GM23338 (cell line): Measurements from ENCODE around the gene DLG5. TPM values are rescaled to one million over a fixed set of nuclear protein-coding genes. Genes with fewer than 3 reads are reported as not detected.

Source experiments
- ATAC-seq: fragments of 200-7000 bp; cut with Tn5 transposase; 3 replicates; pipeline ENCODE4 v1.9.1; 2020
- DNase-seq: peaks from one replicate; pipeline ENCODE4 v3.0.0-alpha.2; 2015; ENCODE audit warnings: low spot score
- H2AFZ ChIP-seq: fragments of 200-600 bp; sonication (generic); 2 replicates; pipeline ENCODE4 v1.8.0; 2016; ENCODE audit warnings: antibody characterized with exemption, mild to moderate bottlenecking, moderate library complexity
- H3F3A ChIP-seq: fragments of 200-600 bp; sonication (generic); replicated peaks from 2 replicates; pipeline ENCODE4 v1.8.0; 2017; ENCODE audit warnings: antibody characterized with exemption, mixed run types, low read depth
- H3K27ac ChIP-seq: fragments of 200-600 bp; sonication (generic); 2 replicates; pipeline ENCODE4 v1.6.1; 2016; ENCODE audit warnings: low read depth
- H3K27me3 ChIP-seq: fragments of 200-600 bp; sonication (generic); 2 replicates; pipeline ENCODE4 v1.8.0; 2016; ENCODE audit warnings: mild to moderate bottlenecking, mixed run types, moderate library complexity; ENCODE audit not compliant: insufficient read depth
- H3K36me3 ChIP-seq: fragments of 200-600 bp; sonication (generic); 2 replicates; pipeline ENCODE4 v1.8.0; 2016; ENCODE audit warnings: mild to moderate bottlenecking; ENCODE audit not compliant: insufficient read depth
- H3K4me1 ChIP-seq: fragments of 200-600 bp; sonication (generic); 2 replicates; pipeline ENCODE4 v1.8.0; 2016; ENCODE audit warnings: mild to moderate bottlenecking, moderate library complexity; ENCODE audit not compliant: insufficient read depth
- H3K4me2 ChIP-seq: fragments of 200-600 bp; sonication (generic); 2 replicates; pipeline ENCODE4 v1.7.1; 2017; ENCODE audit warnings: mixed run types
- H3K4me3 ChIP-seq: fragments of 200-600 bp; sonication (generic); 2 replicates; pipeline ENCODE4 v1.6.1; 2016; ENCODE audit warnings: mixed run types
- H3K79me2 ChIP-seq: fragments of 200-600 bp; sonication (generic); replicated peaks from 2 replicates; pipeline ENCODE4 v1.8.0; 2017; ENCODE audit warnings: mild to moderate bottlenecking; ENCODE audit not compliant: insufficient read depth
- H3K9me2 ChIP-seq: fragments of 200-600 bp; sonication (generic); 2 replicates; pipeline ENCODE4 v1.8.0; 2017; ENCODE audit not compliant: insufficient read depth
- H4K20me1 ChIP-seq: fragments of 200-600 bp; sonication (generic); replicated peaks from 2 replicates; pipeline ENCODE4 v1.8.0; 2017; ENCODE audit warnings: mild to moderate bottlenecking; ENCODE audit not compliant: insufficient read depth
- H3K27ac Mint-ChIP-seq: 2 replicates; pipeline ENCODE4 v1.8.0; 2020; ENCODE audit warnings: inconsistent platforms, mild to moderate bottlenecking, moderate library complexity, mixed read lengths
- H3K27me3 Mint-ChIP-seq: 3 replicates; pipeline ENCODE4 v1.8.0; 2022; ENCODE audit warnings: low read depth, mild to moderate bottlenecking, moderate library complexity, mixed read lengths, inconsistent platforms; ENCODE audit not compliant: insufficient read depth, poor library complexity
- H3K36me3 Mint-ChIP-seq: 3 replicates; pipeline ENCODE4 v1.8.0; 2021; ENCODE audit warnings: low read depth, mild to moderate bottlenecking, inconsistent platforms, moderate library complexity, mixed read lengths
- H3K4me1 Mint-ChIP-seq: 3 replicates; pipeline ENCODE4 v1.8.0; 2020; ENCODE audit warnings: mild to moderate bottlenecking, inconsistent platforms, mixed read lengths
- H3K4me3 Mint-ChIP-seq: 3 replicates; pipeline ENCODE4 v1.8.0; 2021; ENCODE audit warnings: moderate library complexity, mild to moderate bottlenecking, inconsistent platforms, mixed read lengths
- H3K9me3 Mint-ChIP-seq: 3 replicates; pipeline ENCODE4 v1.8.0; 2020; ENCODE audit warnings: moderate library complexity, mild to moderate bottlenecking, inconsistent platforms, mixed read lengths
- CREB1 ChIP-seq: fragments of 250-450 bp; sonication (Bioruptor Pico); IDR thresholded peaks from 2 replicates; pipeline ENCODE4 v1.5.0; 2020; ENCODE audit warnings: low read depth, mild to moderate bottlenecking, moderate library complexity
- EZH2 ChIP-seq: fragments of 200-600 bp; sonication (generic); IDR thresholded peaks from one replicate; pipeline ENCODE4 v1.8.0; 2017; ENCODE audit warnings: antibody characterized with exemption, mild to moderate bottlenecking, low read depth; ENCODE audit not compliant: unreplicated experiment
- EZH2phosphoT487 ChIP-seq: fragments of 200-600 bp; sonication (generic); IDR thresholded peaks from one replicate; pipeline ENCODE4 v1.8.1; 2018; ENCODE audit warnings: antibody characterized with exemption; ENCODE audit not compliant: unreplicated experiment
- JUNB ChIP-seq: IDR thresholded peaks from one replicate; pipeline ENCODE4 v1.6.1; 2016; ENCODE audit warnings: antibody characterized with exemption; ENCODE audit not compliant: unreplicated experiment
- NANOG ChIP-seq: IDR thresholded peaks from 2 replicates; pipeline ENCODE4 v1.6.1; 2016; ENCODE audit warnings: antibody characterized with exemption, borderline replicate concordance
- STAT1 ChIP-seq: IDR thresholded peaks from one replicate; pipeline ENCODE4 v1.6.1; 2016; ENCODE audit warnings: antibody characterized with exemption; ENCODE audit not compliant: unreplicated experiment
- ZNF114 ChIP-seq: fragments of 250-450 bp; sonication (Bioruptor Pico); IDR thresholded peaks from 2 replicates; pipeline ENCODE4 v1.5.0; 2020; ENCODE audit warnings: mild to moderate bottlenecking, moderate library complexity
- ZNF331 ChIP-seq: fragments of 250-450 bp; sonication (Bioruptor Pico); IDR thresholded peaks from 2 replicates; pipeline ENCODE4 v1.5.0; 2020; ENCODE audit warnings: low read depth, mild to moderate bottlenecking, moderate library complexity
- ZNF462 ChIP-seq: fragments of 250-450 bp; sonication (Bioruptor Pico); IDR thresholded peaks from 2 replicates; pipeline ENCODE4 v1.5.0; 2020; ENCODE audit warnings: mild to moderate bottlenecking, moderate library complexity
- polyA plus RNA-seq: library from polyadenylated mRNA; unstranded; fragments of >200 nt; fragmentation: Nextera tagmentation; extraction: Ambion mirVana; gene quantifications from 2 replicates; pipeline ENCODE4 v1.2.1, GENCODE V29; 2016
- total RNA-seq: library from RNA; depleted of rRNA; stranded (reverse); fragments of >200 nt; shearing (Covaris generic); gene quantifications from 2 replicates; pipeline ENCODE4 v1.2.3, GENCODE V29; 2014
- TF ChIP-seq, protein P1 (sequence below): IDR thresholded peaks from 2 replicates; pipeline ENCODE4 v1.6.1; 2016; ENCODE audit warnings: antibody characterized with exemption
- TF ChIP-seq, protein P2 (sequence below), 2 experiments: fragments of 200-600 bp in 1 of 2; sonication (generic) in 1 of 2; conservative IDR thresholded peaks; 2 replicates each; pipeline versions ENCODE4 v1.5.1 to v1.6.1; 2016 to 2017; ENCODE audit warnings: antibody characterized with exemption in 2 of 2, low read depth in 2 of 2, mild to moderate bottlenecking in 2 of 2, moderate library complexity in 1 of 2
- TF ChIP-seq, protein P3 (sequence below): IDR thresholded peaks from one replicate; pipeline ENCODE4 v1.6.1; 2018; ENCODE audit warnings: antibody characterized with exemption; ENCODE audit not compliant: unreplicated experiment

The DLG5 gene
- total and polyA plus RNA-seq, 2 experiments from 2014 or later: 7.4 to 66.6 TPM

DNA sequence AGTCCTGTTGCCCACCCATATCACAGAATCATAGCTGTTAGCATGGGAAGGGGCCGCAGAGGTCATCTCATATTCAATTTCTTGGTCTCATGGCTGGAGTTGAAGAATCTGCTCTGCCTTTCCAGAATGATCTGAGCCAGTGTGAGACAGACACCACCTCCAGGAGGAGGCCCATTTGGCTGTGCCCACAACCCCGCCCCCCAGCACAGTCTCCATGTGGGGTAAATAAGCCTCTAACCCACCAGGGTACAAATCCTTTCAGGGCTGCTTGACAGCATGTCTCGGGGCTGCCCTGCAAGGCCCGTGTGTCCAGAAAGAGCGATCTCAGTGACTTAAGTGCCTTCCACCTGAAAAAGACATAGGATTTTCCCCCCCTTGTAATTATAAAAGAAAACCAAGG, 137.5 kb downstream of the DLG5 start (continued):
- no peak for TF ChIP-seq ZNF331 (CRISPR knock-in tag)
- TF ChIP-seq, protein P1, sequence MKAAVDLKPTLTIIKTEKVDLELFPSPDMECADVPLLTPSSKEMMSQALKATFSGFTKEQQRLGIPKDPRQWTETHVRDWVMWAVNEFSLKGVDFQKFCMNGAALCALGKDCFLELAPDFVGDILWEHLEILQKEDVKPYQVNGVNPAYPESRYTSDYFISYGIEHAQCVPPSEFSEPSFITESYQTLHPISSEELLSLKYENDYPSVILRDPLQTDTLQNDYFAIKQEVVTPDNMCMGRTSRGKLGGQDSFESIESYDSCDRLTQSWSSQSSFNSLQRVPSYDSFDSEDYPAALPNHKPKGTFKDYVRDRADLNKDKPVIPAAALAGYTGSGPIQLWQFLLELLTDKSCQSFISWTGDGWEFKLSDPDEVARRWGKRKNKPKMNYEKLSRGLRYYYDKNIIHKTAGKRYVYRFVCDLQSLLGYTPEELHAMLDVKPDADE: no peak
- TF ChIP-seq EZH2: no peak

DNA sequence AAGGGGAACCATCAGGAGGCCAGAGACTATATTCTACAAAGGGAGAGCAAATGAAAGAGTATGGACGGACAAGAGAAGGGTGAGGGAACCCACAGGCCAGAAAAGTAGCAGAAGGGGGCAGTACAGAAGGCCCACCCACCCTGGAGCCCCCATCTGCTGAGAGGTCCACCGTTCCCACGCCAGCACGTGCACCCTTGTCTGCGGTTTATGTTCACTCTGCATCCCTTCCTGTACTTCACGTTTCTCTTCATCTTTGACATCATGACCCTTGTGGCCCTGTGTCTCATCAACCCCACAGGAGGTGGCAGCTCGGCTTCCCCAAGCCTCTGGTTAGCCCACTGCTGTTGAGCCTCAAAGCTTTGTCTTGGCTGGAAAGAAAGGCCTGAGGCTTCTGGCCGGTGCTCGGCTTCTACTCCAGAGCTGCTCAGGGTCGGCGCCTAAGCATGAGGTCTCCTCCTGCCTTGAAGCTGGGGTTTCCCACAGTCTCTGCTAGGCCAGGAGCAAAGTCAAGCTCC, 138.0 kb downstream of the DLG5 start:
- H3K36me3 Mint-ChIP-seq: peaks cover 53% of the 10 kb centered on the region
- H3K4me3 ChIP-seq: no peak overlapping the region
- H3F3A ChIP-seq: no peaks in the 10 kb centered on the region
- no peaks in the 10 kb centered on the region for H3K9me2 ChIP-seq
- ATAC-seq: no peak
- H3K4me2 ChIP-seq: no peak overlapping the region
- no peak overlapping the region for H3K4me3 Mint-ChIP-seq
- no peak overlapping the region for H3K27ac Mint-ChIP-seq
- H4K20me1 ChIP-seq: no peaks in the 10 kb centered on the region; the same call in 1 of the 2 replicates
- H3K79me2 ChIP-seq: no peaks in the 10 kb centered on the region
- H3K27me3 Mint-ChIP-seq: no peaks in the 10 kb centered on the region
- no peaks in the 10 kb centered on the region for H3K36me3 ChIP-seq
- H3K27ac ChIP-seq: no peak overlapping the region
- H3K9me3 Mint-ChIP-seq: no peaks in the 10 kb centered on the region
- DNase-seq: no peak
- TF ChIP-seq ZNF462 (CRISPR knock-in tag) (no peak), STAT1 (no peak), EZH2phosphoT487 (no peak), JUNB (no peak), ZNF114 (CRISPR knock-in tag) (no peak), ZNF331 (CRISPR knock-in tag) (no peak), NANOG (no peak), CREB1 (no peak)
- TF ChIP-seq, protein P2, sequence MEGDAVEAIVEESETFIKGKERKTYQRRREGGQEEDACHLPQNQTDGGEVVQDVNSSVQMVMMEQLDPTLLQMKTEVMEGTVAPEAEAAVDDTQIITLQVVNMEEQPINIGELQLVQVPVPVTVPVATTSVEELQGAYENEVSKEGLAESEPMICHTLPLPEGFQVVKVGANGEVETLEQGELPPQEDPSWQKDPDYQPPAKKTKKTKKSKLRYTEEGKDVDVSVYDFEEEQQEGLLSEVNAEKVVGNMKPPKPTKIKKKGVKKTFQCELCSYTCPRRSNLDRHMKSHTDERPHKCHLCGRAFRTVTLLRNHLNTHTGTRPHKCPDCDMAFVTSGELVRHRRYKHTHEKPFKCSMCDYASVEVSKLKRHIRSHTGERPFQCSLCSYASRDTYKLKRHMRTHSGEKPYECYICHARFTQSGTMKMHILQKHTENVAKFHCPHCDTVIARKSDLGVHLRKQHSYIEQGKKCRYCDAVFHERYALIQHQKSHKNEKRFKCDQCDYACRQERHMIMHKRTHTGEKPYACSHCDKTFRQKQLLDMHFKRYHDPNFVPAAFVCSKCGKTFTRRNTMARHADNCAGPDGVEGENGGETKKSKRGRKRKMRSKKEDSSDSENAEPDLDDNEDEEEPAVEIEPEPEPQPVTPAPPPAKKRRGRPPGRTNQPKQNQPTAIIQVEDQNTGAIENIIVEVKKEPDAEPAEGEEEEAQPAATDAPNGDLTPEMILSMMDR (conservative IDR thresholded peaks at IDR 0.05; ENCODE audit: low read depth in 2 of 2): no peak
- TF ChIP-seq, protein P3, sequence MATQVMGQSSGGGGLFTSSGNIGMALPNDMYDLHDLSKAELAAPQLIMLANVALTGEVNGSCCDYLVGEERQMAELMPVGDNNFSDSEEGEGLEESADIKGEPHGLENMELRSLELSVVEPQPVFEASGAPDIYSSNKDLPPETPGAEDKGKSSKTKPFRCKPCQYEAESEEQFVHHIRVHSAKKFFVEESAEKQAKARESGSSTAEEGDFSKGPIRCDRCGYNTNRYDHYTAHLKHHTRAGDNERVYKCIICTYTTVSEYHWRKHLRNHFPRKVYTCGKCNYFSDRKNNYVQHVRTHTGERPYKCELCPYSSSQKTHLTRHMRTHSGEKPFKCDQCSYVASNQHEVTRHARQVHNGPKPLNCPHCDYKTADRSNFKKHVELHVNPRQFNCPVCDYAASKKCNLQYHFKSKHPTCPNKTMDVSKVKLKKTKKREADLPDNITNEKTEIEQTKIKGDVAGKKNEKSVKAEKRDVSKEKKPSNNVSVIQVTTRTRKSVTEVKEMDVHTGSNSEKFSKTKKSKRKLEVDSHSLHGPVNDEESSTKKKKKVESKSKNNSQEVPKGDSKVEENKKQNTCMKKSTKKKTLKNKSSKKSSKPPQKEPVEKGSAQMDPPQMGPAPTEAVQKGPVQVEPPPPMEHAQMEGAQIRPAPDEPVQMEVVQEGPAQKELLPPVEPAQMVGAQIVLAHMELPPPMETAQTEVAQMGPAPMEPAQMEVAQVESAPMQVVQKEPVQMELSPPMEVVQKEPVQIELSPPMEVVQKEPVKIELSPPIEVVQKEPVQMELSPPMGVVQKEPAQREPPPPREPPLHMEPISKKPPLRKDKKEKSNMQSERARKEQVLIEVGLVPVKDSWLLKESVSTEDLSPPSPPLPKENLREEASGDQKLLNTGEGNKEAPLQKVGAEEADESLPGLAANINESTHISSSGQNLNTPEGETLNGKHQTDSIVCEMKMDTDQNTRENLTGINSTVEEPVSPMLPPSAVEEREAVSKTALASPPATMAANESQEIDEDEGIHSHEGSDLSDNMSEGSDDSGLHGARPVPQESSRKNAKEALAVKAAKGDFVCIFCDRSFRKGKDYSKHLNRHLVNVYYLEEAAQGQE: no peak
- no peak overlapping the region for H2AFZ ChIP-seq
- no peaks in the 10 kb centered on the region for H3K4me1 Mint-ChIP-seq
- H3K27me3 ChIP-seq: no peaks in the 10 kb centered on the region
- H3K4me1 ChIP-seq: no peaks in the 10 kb centered on the region
